Calu3 (cell line): Measurements from ENCODE around the gene ITPK1. TPM values are rescaled to one million over a fixed set of nuclear protein-coding genes. Genes with fewer than 3 reads are reported as not detected.

Experiments
- BruUV-seq: library from RNA; stranded (reverse); fragments of 400-500 nt; replicated peaks from 2 replicates; lab custom pipeline; 2021; lab: Mats Ljungman, UMichigan
- CTCF ChIA-PET: fragments of 300-600 bp; sonication (Branson Sonifier 250); formaldehyde crosslinking; loops from one replicate; lab custom pipeline; 2022; ENCODE audit warnings: antibody characterized with exemption; lab: Charles Lee
- DNase-seq: peaks from one replicate; pipeline ENCODE4 v3.0.0; 2022
- H3K27ac Mint-ChIP-seq: one replicate; pipeline ENCODE4 v1.8.0; 2022; ENCODE audit warnings: mixed read lengths; ENCODE audit not compliant: unreplicated experiment
- H3K27me3 Mint-ChIP-seq: one replicate; pipeline ENCODE4 v1.8.0; 2022; ENCODE audit warnings: mixed read lengths; ENCODE audit not compliant: unreplicated experiment
- H3K36me3 Mint-ChIP-seq: one replicate; pipeline ENCODE4 v1.8.0; 2022; ENCODE audit warnings: mild to moderate bottlenecking, moderate library complexity, mixed read lengths; ENCODE audit not compliant: insufficient read depth, unreplicated experiment
- H3K4me1 Mint-ChIP-seq: one replicate; pipeline ENCODE4 v1.8.0; 2022; ENCODE audit warnings: mild to moderate bottlenecking, low read depth, mixed read lengths; ENCODE audit not compliant: unreplicated experiment
- H3K4me3 Mint-ChIP-seq: one replicate; pipeline ENCODE4 v1.8.0; 2022; ENCODE audit warnings: mild to moderate bottlenecking, low read depth, moderate library complexity, mixed read lengths; ENCODE audit not compliant: unreplicated experiment
- H3K9me3 Mint-ChIP-seq: one replicate; pipeline ENCODE4 v1.8.0; 2022; ENCODE audit warnings: low read depth, mixed read lengths; ENCODE audit not compliant: unreplicated experiment
- intact Hi-C: fragments of 100-400 bp; cut with micrococcal nuclease; formaldehyde crosslinking; loops from one replicate; pipeline ENCODE4 v1.10.0; 2022; ENCODE audit not compliant: unreplicated experiment
- total RNA-seq: library from RNA; stranded (reverse); gene quantifications from 2 replicates; pipeline ENCODE4 v1.2.3, GENCODE V29; 2022
- TF ChIP-seq, protein P1 (sequence below): fragments of 200-600 bp; IDR thresholded peaks from one replicate; pipeline ENCODE4 v1.8.0; 2022; ENCODE audit warnings: antibody characterized with exemption; ENCODE audit not compliant: unreplicated experiment

ITPK1 gene
- total RNA-seq, 1 experiment from 2014 or later = 94.3 TPM

DNA sequence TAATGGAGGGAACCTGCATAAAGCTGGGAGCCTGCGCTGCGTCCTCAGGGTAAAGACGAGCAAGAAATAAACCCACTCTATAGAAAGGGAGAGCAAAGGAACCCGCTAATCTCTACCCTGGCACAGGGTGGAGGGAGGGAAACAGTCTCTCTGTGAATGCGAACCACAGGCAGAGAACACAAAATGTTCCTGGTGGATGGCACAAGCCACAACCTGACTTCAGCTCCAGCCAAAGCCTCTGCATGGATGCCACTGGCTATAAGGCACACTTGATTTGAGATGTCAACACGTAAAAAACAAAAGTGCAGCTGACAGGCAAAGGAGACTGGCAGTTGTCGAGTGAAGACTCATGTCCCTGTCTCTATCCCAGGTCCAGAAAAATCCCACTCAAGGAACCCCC lies 160.3 kb downstream of the ITPK1 start:
- DNase-seq = no peak
- CTCF ChIA-PET = interaction anchor here (0.7 kb wide), 1 partner anchor 405 kb away, joined by 3 read pairs; no protein-coding TSS in a partner anchor
- Mint-ChIP-seq H3K36me3 (peaks cover 13% of the 10 kb centered on the region), H3K27ac (no peak overlapping the region), H3K27me3 (no peaks in the 10 kb centered on the region), H3K9me3 (no peaks in the 10 kb centered on the region), H3K4me1 (no peaks in the 10 kb centered on the region), H3K4me3 (no peak overlapping the region)
- intact Hi-C loops = no loop called here
- TF ChIP-seq, protein P1, sequence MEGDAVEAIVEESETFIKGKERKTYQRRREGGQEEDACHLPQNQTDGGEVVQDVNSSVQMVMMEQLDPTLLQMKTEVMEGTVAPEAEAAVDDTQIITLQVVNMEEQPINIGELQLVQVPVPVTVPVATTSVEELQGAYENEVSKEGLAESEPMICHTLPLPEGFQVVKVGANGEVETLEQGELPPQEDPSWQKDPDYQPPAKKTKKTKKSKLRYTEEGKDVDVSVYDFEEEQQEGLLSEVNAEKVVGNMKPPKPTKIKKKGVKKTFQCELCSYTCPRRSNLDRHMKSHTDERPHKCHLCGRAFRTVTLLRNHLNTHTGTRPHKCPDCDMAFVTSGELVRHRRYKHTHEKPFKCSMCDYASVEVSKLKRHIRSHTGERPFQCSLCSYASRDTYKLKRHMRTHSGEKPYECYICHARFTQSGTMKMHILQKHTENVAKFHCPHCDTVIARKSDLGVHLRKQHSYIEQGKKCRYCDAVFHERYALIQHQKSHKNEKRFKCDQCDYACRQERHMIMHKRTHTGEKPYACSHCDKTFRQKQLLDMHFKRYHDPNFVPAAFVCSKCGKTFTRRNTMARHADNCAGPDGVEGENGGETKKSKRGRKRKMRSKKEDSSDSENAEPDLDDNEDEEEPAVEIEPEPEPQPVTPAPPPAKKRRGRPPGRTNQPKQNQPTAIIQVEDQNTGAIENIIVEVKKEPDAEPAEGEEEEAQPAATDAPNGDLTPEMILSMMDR = no peak
- no TSS peak for BruUV-seq

DNA sequence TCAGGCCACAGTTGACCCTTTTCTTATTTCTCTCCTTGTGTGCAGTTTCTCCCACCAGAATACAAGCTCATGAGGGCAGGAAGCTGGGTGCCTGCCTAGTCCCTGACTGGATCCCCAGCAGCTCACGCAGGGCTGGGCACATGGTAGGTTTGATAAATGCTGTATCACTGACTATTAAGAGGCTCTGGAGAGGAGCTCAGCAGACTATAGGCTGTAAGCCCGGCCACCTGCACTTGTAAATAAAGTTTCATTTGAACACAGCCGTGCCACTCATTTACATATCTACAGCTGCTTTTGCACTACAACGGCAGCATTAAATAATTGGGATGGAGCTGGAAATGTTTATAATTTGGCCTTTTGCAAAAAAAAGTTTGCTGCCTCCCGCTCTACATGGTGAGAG lies 160.8 kb downstream of the ITPK1 start:
- H3K4me1 Mint-ChIP-seq = no peaks in the 10 kb centered on the region
- TF ChIP-seq, protein P1 = no peak
- no peak for DNase-seq
- CTCF ChIA-PET = no interaction called here
- no peak overlapping the region for H3K27ac Mint-ChIP-seq
- no peaks in the 10 kb centered on the region for H3K27me3 Mint-ChIP-seq
- H3K36me3 Mint-ChIP-seq = peaks cover 17% of the 10 kb centered on the region
- intact Hi-C loops = no loop called here
- H3K9me3 Mint-ChIP-seq = no peaks in the 10 kb centered on the region
- BruUV-seq = no TSS peak
- H3K4me3 Mint-ChIP-seq = no peak overlapping the region

DNA sequence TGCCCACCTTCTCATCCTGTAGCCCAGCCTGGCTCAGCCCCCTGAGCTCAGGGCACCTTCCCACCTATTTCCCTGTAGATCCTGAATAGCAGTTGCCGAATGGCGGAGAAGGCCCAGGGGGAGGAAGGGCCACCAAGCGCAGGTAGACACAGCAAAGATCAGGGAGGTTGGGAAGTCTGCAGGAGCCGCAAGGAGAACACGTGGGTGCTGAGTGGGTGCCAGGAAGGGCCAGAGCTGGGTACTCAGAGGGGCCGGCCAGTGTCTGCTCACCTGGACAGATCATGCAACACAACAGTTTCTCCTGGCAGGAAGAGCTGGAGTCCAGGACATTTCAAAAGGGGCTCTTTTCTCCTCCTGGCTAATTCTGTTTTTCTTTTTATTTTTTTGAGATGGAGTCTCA lies 162.2 kb downstream of the ITPK1 start:
- intact Hi-C loops = no loop called here
- no TSS peak for BruUV-seq
- Mint-ChIP-seq H3K27ac (no peak overlapping the region), H3K36me3 (peaks cover 26% of the 10 kb centered on the region), H3K9me3 (no peaks in the 10 kb centered on the region), H3K4me3 (no peak overlapping the region), H3K27me3 (no peaks in the 10 kb centered on the region), H3K4me1 (no peaks in the 10 kb centered on the region)
- DNase-seq = no peak
- CTCF ChIA-PET = interaction anchor here (0.7 kb wide), 1 partner anchor 118 kb away, joined by 3 read pairs; no protein-coding TSS in a partner anchor
- TF ChIP-seq, protein P1 = no peak

DNA sequence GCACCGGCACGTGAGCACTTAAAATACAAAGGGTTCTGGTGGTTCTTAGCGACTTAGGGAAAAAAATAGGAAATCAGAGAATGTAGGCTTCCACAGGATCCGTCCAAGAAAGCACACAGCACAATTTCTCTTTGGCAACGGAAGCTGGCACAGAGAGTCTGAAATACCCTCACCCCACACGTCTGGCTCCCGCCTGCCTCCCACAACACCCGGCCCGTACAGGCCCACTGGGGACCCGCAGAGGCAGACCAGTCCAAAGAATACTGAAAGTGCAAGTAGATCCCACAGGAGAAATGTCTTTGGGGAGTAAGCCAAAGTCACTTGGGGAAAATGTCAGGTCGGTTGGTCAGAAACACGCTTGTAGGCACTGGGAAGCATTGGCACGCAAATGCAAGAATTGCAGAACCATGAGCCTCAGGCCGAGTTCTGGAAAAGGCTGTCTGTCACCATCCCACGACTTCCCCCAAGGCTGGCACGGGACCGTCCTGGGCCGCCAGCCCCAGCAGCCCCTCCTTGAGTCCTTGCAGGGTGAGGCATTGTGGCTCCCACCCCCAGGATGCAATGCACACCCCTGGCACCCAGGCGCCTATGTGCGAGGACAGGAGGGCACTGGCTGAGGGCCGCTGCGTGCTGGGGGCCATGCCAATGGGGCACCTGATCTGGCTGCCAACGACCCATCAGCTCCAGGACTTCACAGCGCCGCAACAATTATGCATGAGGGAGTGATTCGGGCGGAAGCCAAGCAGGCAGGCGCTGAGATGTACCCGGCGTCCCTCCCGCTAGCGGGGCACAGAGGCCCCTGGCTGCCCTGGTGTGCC lies 163.0 kb downstream of the ITPK1 start:
- intact Hi-C loops = loop anchor here (1.0 kb wide), 1 partner anchor 187 kb away; no protein-coding TSS in a partner anchor
- Mint-ChIP-seq H3K27ac (no peak overlapping the region), H3K4me3 (no peak overlapping the region), H3K9me3 (no peaks in the 10 kb centered on the region), H3K4me1 (peaks cover under 1% of the 10 kb centered on the region), H3K36me3 (peaks cover 31% of the 10 kb centered on the region), H3K27me3 (no peaks in the 10 kb centered on the region)
- BruUV-seq = no TSS peak
- CTCF ChIA-PET = interaction anchor here (0.7 to 1.4 kb wide), 5 partner anchors 72 to 255 kb away, joined by 3 to 10 read pairs (median 6); partner anchors contain the start of gene UBR7
- no peak for DNase-seq
- TF ChIP-seq, protein P1 = no peak
